ENCODE results near the gene FOXC1. TPM values are rescaled to one million over a fixed set of nuclear protein-coding genes. Genes with fewer than 3 reads are reported as not detected.

The FOXC1 gene
- total and polyA plus RNA-seq, 2 donors = 3.7 to 17.3 TPM

DNA sequence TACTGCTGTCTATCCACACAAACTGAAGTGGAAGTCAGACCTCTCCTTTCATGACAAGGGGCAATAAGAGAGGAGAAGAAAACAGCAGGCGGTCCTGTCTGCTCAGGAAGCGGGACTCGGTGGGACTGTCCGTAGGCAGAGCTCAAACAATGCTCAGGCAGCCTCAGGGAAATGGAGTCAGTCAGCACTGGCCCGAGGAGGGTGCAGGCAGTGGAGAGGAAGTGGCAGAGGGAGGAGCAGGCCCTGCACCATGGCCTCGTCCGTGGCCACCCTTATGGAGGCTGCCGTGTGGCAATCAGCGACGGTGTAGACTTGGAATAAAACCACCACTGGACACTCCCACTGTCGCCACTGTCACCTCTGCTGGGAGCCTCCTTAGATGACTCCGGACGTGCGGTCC lies 19.6 kb downstream of the FOXC1 start:
- Histone ChIP-seq H3K4me3 (ENCODE audit: low read length in 2 of 2) (no peak overlapping the region), H3K27ac (ENCODE audit: low read depth in 1 of 2, low read length in 1 of 2) (no peak overlapping the region), H3K4me1 (ENCODE audit: control insufficient read depth in 2 of 2, insufficient read depth in 2 of 2, low read length in 2 of 2) (peaks cover 3 to 14% of the 10 kb centered on the region in 2 donors), H3K9me3 (ENCODE audit: control insufficient read depth in 2 of 2, insufficient read depth in 1 of 2, low read length in 1 of 2) (peaks cover 0 to 9% of the 10 kb centered on the region in 2 donors), H3K27me3 (ENCODE audit: control insufficient read depth in 2 of 2, insufficient read depth in 1 of 2, low read length in 1 of 2) (peaks cover 33 to 47% of the 10 kb centered on the region in 2 donors), H3K36me3 (ENCODE audit: control insufficient read depth in 2 of 2, insufficient read depth in 2 of 2, low read length in 1 of 2) (no peaks in the 10 kb centered on the region)
- DNase-seq (ENCODE audit: low read depth in 6 of 9, low spot score in 9 of 9) = no peak
- WGBS = 96% methylated on average over 14 of the region's 14 CpGs

DNA sequence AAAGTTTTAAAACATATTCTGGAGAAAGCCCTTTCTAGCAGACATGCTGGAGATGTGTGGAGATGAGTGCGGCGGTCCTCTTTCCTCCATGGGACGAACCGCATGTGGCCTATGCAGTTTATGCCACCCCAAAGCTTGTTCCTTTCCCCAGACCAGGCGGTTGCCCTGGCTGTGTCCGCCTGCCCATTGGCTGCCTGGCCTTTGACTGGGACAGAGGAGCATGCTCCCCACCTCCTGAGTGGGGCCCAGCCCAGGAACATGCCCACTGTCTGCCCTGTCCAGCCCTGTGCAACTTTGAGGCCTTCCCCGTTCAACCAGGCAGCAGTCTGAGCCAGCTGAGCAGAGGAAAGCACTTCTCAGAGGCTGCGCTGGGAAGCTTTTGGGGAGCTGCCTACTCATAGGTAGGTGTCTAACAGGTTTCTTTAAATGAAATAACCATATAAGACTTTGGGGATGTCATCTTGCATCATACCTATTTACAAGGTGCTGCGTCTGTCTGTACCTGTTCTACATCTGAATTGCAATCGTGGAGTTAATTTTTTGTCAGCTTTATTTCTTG lies 20.6 kb downstream of the FOXC1 start:
- no peak for DNase-seq (ENCODE audit: low read depth in 6 of 9, low spot score in 9 of 9)
- H3K4me3 ChIP-seq (ENCODE audit: low read length in 2 of 2) = no peak overlapping the region
- WGBS = 97% methylated on average over 10 of the region's 10 CpGs
- peaks cover 0 to 6% of the 10 kb centered on the region in 2 donors for H3K4me1 ChIP-seq (ENCODE audit: control insufficient read depth in 2 of 2, insufficient read depth in 2 of 2, low read length in 2 of 2)
- H3K27me3 ChIP-seq (ENCODE audit: control insufficient read depth in 2 of 2, insufficient read depth in 1 of 2, low read length in 1 of 2) = peaks cover 28 to 38% of the 10 kb centered on the region in 2 donors
- H3K27ac ChIP-seq (ENCODE audit: low read depth in 1 of 2, low read length in 1 of 2) = peak overlapping the region; percentile 46 to 67
- H3K9me3 ChIP-seq (ENCODE audit: control insufficient read depth in 2 of 2, insufficient read depth in 1 of 2, low read length in 1 of 2) = no peaks in the 10 kb centered on the region
- no peaks in the 10 kb centered on the region for H3K36me3 ChIP-seq (ENCODE audit: control insufficient read depth in 2 of 2, insufficient read depth in 2 of 2, low read length in 1 of 2)

DNA sequence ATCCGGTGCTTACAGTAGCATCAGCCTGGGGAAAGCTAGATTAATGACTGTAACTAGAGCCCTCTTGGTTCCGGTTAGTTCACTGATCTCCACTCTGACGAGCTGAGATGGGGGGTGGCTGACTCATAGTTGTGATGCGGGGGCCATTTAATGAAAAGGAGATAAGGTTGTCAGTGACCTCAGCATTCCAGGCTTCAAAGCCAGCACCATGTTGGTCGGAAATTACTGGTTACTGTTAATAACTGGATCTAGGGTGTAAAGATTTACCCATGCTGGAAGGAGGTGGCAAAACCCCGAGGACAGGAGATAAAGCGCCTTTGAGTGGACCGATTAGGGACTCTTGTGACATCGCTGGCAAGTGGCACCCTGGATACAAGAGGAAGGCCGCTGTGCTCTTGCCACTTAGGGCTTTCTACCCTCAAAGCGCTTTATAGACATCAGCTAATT lies 21.1 kb downstream of the FOXC1 start:
- Histone ChIP-seq H3K9me3 (ENCODE audit: control insufficient read depth in 2 of 2, insufficient read depth in 1 of 2, low read length in 1 of 2) (no peaks in the 10 kb centered on the region), H3K27ac (ENCODE audit: low read depth in 1 of 2, low read length in 1 of 2) (peak overlapping the region in 1 of 2 donors; percentile 48), H3K36me3 (ENCODE audit: control insufficient read depth in 2 of 2, insufficient read depth in 2 of 2, low read length in 1 of 2) (no peaks in the 10 kb centered on the region), H3K27me3 (ENCODE audit: control insufficient read depth in 2 of 2, insufficient read depth in 1 of 2, low read length in 1 of 2) (peaks cover 25 to 33% of the 10 kb centered on the region in 2 donors), H3K4me3 (ENCODE audit: low read length in 2 of 2) (no peak overlapping the region), H3K4me1 (ENCODE audit: control insufficient read depth in 2 of 2, insufficient read depth in 2 of 2, low read length in 2 of 2) (peaks cover 0 to 7% of the 10 kb centered on the region in 2 donors)
- WGBS = 95% methylated on average over 11 of the region's 11 CpGs
- DNase-seq (ENCODE audit: low read depth in 6 of 9, low spot score in 9 of 9) = no peak

DNA sequence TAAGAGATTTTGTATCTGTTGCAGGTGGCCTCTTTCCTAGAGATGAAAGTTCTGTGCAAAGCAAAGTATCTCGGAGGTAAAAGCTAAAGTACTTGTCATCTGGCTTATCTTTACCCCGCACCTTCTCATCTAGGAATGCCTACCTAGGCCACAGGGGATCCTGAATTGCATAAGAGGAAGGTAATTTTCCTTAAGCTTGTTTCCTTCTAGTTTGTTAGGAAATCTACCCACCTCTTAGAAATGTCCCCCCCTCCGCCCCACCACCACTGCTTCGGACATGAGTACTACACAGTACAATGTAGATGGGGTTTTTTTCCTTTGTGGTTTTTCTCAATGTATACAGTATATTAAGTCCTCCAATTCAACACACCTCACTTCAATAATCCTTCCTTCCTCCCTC lies 21.5 kb downstream of the FOXC1 start:
- no peaks in the 10 kb centered on the region for H3K9me3 ChIP-seq (ENCODE audit: control insufficient read depth in 2 of 2, insufficient read depth in 1 of 2, low read length in 1 of 2)
- peaks cover 21 to 28% of the 10 kb centered on the region in 2 donors for H3K27me3 ChIP-seq (ENCODE audit: control insufficient read depth in 2 of 2, insufficient read depth in 1 of 2, low read length in 1 of 2)
- no peak overlapping the region for H3K27ac ChIP-seq (ENCODE audit: low read depth in 1 of 2, low read length in 1 of 2)
- H3K4me1 ChIP-seq (ENCODE audit: control insufficient read depth in 2 of 2, insufficient read depth in 2 of 2, low read length in 2 of 2) = peaks cover 0 to 7% of the 10 kb centered on the region in 2 donors
- H3K4me3 ChIP-seq (ENCODE audit: low read length in 2 of 2) = no peak overlapping the region
- WGBS = 81% methylated on average over 4 of the region's 4 CpGs
- no peaks in the 10 kb centered on the region for H3K36me3 ChIP-seq (ENCODE audit: control insufficient read depth in 2 of 2, insufficient read depth in 2 of 2, low read length in 1 of 2)
- DNase-seq (ENCODE audit: low read depth in 6 of 9, low spot score in 9 of 9) = no peak

DNA sequence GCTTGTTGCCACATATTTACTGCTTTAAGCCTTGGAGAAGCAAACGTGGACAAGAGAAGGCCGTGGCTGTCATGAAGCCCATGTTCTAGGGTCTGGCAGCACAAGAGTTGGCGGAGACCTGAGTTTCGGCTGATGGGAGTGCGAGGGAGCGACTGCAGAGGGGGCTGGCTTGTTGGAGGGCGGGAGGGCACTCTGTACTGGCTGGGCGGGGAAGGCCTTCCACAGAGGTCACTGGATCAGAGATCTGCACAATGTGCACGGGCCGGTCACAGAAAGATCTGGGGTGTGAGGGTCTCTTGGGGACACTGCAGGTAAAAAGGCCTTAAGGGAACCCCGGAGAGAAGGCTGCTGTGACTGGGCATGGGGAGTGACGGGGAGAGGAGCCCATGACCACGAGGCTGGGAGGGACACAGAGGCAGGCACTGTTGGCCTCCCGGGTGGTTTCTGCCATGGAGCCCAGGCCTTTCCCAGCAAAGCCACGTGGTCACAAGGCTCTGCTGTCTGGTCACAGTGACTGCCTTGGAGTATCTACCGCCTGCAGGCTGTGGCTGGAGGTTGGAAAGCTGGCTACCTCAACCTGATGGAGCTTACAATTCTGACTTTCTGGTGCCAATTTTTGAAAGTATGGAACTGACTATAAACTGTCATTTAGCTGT lies 23.8 kb downstream of the FOXC1 start:
- Histone ChIP-seq H3K27me3 (ENCODE audit: control insufficient read depth in 2 of 2, insufficient read depth in 1 of 2, low read length in 1 of 2) (peaks cover 2 to 6% of the 10 kb centered on the region in 2 donors), H3K36me3 (ENCODE audit: control insufficient read depth in 2 of 2, insufficient read depth in 2 of 2, low read length in 1 of 2) (no peaks in the 10 kb centered on the region), H3K4me3 (ENCODE audit: low read length in 2 of 2) (no peak overlapping the region), H3K9me3 (ENCODE audit: control insufficient read depth in 2 of 2, insufficient read depth in 1 of 2, low read length in 1 of 2) (no peaks in the 10 kb centered on the region), H3K27ac (ENCODE audit: low read depth in 1 of 2, low read length in 1 of 2) (no peak overlapping the region), H3K4me1 (ENCODE audit: control insufficient read depth in 2 of 2, insufficient read depth in 2 of 2, low read length in 2 of 2) (peaks cover 0 to 9% of the 10 kb centered on the region in 2 donors)
- no peak for DNase-seq (ENCODE audit: low read depth in 6 of 9, low spot score in 9 of 9)
- whole genome bisulfite sequencing = 97% methylated on average over 16 of the region's 16 CpGs

DNA sequence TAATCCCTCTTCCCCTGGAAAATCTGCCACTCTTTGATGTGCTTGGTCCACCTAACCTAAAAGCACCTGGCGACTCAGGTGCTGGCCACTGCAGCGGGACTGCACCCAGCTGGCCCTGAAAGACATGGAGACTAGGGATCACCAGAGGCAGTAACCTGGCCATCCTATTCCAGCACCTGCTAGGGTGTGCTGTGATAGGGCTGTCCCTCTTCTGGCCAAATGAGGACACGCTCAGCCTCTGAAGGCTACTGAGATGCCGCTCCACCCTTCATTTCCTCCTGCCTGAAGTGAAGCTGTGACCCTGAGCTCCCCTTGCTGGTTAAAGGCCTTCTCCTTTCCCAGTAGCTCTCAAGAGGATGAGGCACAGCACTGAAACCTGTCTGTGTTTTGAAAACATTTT lies 24.4 kb downstream of the FOXC1 start:
- no peaks in the 10 kb centered on the region for H3K36me3 ChIP-seq (ENCODE audit: control insufficient read depth in 2 of 2, insufficient read depth in 2 of 2, low read length in 1 of 2)
- H3K27ac ChIP-seq (ENCODE audit: low read depth in 1 of 2, low read length in 1 of 2) = no peak overlapping the region
- peaks cover 0 to 9% of the 10 kb centered on the region in 2 donors for H3K4me1 ChIP-seq (ENCODE audit: control insufficient read depth in 2 of 2, insufficient read depth in 2 of 2, low read length in 2 of 2)
- H3K27me3 ChIP-seq (ENCODE audit: control insufficient read depth in 2 of 2, insufficient read depth in 1 of 2, low read length in 1 of 2) = peaks cover 0 to 4% of the 10 kb centered on the region in 2 donors
- DNase-seq (ENCODE audit: low read depth in 6 of 9, low spot score in 9 of 9) = no peak
- no peaks in the 10 kb centered on the region for H3K9me3 ChIP-seq (ENCODE audit: control insufficient read depth in 2 of 2, insufficient read depth in 1 of 2, low read length in 1 of 2)
- no peak overlapping the region for H3K4me3 ChIP-seq (ENCODE audit: low read length in 2 of 2)
- WGBS = 96% methylated on average over 4 of the region's 4 CpGs

DNA sequence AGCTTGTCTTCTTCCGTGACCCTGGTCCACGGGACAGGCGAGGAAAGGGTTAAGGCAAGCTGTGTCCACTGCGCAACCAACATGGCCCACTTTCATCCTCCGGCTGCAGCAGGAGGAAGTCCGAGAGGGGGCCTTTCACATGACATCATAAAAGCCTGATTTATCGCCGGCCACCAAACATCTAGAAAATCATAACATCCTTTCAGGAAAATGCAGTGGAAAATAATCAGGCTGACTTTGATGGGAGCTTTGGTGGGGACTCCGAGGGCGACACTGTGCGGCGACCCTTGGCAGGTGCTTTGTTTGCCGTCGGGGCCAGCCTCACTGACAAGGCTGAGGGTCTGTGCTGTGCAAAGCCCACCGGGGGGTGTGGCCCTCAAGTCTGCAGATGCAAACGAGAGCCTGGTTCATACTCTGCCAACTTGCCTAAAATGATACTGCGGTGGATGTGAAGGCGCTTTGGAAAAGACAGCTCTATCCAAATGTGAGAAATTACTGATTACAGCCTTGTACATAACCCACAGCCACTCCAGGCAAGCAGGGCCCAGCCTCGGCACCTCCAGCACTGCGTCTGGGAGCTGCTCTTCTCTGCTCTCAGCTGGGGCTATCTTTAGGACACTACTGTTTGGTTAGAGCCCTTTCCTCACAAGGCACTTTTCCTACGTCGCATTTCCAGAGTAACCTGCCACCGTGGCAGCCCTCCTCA lies 25.7 kb downstream of the FOXC1 start:
- Histone ChIP-seq H3K9me3 (ENCODE audit: control insufficient read depth in 2 of 2, insufficient read depth in 1 of 2, low read length in 1 of 2) (no peaks in the 10 kb centered on the region), H3K27me3 (ENCODE audit: control insufficient read depth in 2 of 2, insufficient read depth in 1 of 2, low read length in 1 of 2) (no peaks in the 10 kb centered on the region), H3K4me3 (ENCODE audit: low read length in 2 of 2) (no peak overlapping the region), H3K27ac (ENCODE audit: low read depth in 1 of 2, low read length in 1 of 2) (no peak overlapping the region), H3K36me3 (ENCODE audit: control insufficient read depth in 2 of 2, insufficient read depth in 2 of 2, low read length in 1 of 2) (no peaks in the 10 kb centered on the region), H3K4me1 (ENCODE audit: control insufficient read depth in 2 of 2, insufficient read depth in 2 of 2, low read length in 2 of 2) (peaks cover 0 to 6% of the 10 kb centered on the region in 2 donors)
- 93% methylated on average over 23 of the region's 23 CpGs for WGBS
- DNase-seq (ENCODE audit: low read depth in 6 of 9, low spot score in 9 of 9) = no peak

DNA sequence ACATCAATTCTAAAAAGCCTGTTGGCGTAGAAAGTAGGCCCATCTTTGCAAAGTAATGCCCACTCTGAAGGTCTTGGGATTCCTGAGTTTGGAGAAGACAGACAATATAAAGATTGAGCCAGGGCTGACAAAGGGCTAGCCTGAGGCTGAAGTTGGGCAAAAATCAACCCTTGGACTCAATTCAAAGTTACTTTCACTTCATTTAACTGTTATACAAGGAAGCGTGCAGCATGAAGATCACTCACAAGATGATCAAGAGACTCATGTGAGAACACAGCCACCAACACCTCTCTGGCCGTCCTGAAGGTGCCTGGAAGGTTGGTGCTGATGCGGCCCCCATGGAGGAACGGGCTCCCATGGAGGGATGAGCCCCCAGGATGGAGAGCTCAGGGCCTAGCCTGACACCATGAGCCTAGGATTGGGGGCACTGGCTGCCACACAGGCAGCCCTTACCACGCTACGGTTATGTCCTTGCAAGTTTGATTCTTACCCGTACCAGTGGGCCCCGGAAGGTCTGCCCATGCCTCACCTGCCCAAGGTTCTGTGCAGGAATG lies 26.6 kb downstream of the FOXC1 start:
- H3K9me3 ChIP-seq (ENCODE audit: control insufficient read depth in 2 of 2, insufficient read depth in 1 of 2, low read length in 1 of 2) = no peaks in the 10 kb centered on the region
- no peak overlapping the region for H3K27ac ChIP-seq (ENCODE audit: low read depth in 1 of 2, low read length in 1 of 2)
- no peak for DNase-seq (ENCODE audit: low read depth in 6 of 9, low spot score in 9 of 9)
- WGBS = 94% methylated on average over 9 of the region's 9 CpGs
- no peaks in the 10 kb centered on the region for H3K36me3 ChIP-seq (ENCODE audit: control insufficient read depth in 2 of 2, insufficient read depth in 2 of 2, low read length in 1 of 2)
- no peak overlapping the region for H3K4me3 ChIP-seq (ENCODE audit: low read length in 2 of 2)
- no peaks in the 10 kb centered on the region for H3K27me3 ChIP-seq (ENCODE audit: control insufficient read depth in 2 of 2, insufficient read depth in 1 of 2, low read length in 1 of 2)
- peaks cover 0 to 6% of the 10 kb centered on the region in 2 donors for H3K4me1 ChIP-seq (ENCODE audit: control insufficient read depth in 2 of 2, insufficient read depth in 2 of 2, low read length in 2 of 2)

Data from thymus (tissue), 11 donors.